Breast epithelium (tissue), 3 donors: ENCODE measurements around the gene MAFG.

Source experiments
- POLR2A ChIP-seq: fragments of 450-650 bp; IDR thresholded peaks from one replicate; pipeline ENCODE4 v1.6.1; 2016; ENCODE audit warnings: antibody characterized with exemption, mild to moderate bottlenecking, moderate library complexity
- POLR2AphosphoS5 ChIP-seq, 3 donors: sonication (generic); formaldehyde crosslinking; IDR thresholded peaks; one replicate each; pipeline ENCODE4 v1.6.1; 2017; ENCODE audit warnings: antibody characterized with exemption in 3 of 3
- TF ChIP-seq, protein P1 (sequence below), 3 donors: fragments of 450-650 bp; IDR thresholded peaks; one replicate each; pipeline ENCODE4 v1.5.1; 2016 to 2017; ENCODE audit warnings: antibody characterized with exemption in 3 of 3, mild to moderate bottlenecking in 3 of 3, moderate library complexity in 3 of 3

- TF ChIP-seq POLR2A (no peak), POLR2AphosphoS5 (IDR thresholded peaks at IDR 0.05) (no peak)
- TF ChIP-seq, protein P1, sequence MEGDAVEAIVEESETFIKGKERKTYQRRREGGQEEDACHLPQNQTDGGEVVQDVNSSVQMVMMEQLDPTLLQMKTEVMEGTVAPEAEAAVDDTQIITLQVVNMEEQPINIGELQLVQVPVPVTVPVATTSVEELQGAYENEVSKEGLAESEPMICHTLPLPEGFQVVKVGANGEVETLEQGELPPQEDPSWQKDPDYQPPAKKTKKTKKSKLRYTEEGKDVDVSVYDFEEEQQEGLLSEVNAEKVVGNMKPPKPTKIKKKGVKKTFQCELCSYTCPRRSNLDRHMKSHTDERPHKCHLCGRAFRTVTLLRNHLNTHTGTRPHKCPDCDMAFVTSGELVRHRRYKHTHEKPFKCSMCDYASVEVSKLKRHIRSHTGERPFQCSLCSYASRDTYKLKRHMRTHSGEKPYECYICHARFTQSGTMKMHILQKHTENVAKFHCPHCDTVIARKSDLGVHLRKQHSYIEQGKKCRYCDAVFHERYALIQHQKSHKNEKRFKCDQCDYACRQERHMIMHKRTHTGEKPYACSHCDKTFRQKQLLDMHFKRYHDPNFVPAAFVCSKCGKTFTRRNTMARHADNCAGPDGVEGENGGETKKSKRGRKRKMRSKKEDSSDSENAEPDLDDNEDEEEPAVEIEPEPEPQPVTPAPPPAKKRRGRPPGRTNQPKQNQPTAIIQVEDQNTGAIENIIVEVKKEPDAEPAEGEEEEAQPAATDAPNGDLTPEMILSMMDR (IDR thresholded peaks at IDR 0.05), result no peak
Measured at GRCh38 chr17:81960130-81960958, 32.8 kb upstream of the MAFG start.
